DND-41 (cell line): ENCODE measurements around the gene NTF4.
"Not testable (repeated sequence)": the region's sequence is repeated elsewhere in the genome, so short reads cannot be mapped to it uniquely, and the experiment has no call there.

Experiments
- ATAC-seq: fragments of 200-7000 bp; cut with Tn5 transposase; 3 replicates; pipeline ENCODE4 v1.9.1; 2021; ENCODE audit warnings: low read depth; ENCODE audit not compliant: insufficient read depth
- DNase-seq: peaks from one replicate; pipeline ENCODE4 v3.0.0-alpha.2; 2020
- H2AFZ ChIP-seq: 2 replicates; pipeline ENCODE4 v1.6.0; 2012; ENCODE audit warnings: low read depth, low read length
- H3K27ac ChIP-seq: 2 replicates; pipeline ENCODE4 v1.5.1; 2012; ENCODE audit warnings: low read length, inconsistent platforms
- H3K27me3 ChIP-seq: fragments of 200-600 bp; sonication (generic); 2 replicates; pipeline ENCODE4 v1.6.0; 2012; ENCODE audit warnings: low read length, mild to moderate bottlenecking, inconsistent platforms; ENCODE audit not compliant: insufficient read depth, poor library complexity
- H3K36me3 ChIP-seq: 2 replicates; pipeline ENCODE4 v1.5.1; 2012; ENCODE audit warnings: low read length, inconsistent platforms; ENCODE audit not compliant: insufficient read depth
- H3K4me1 ChIP-seq: 2 replicates; pipeline ENCODE4 v1.5.1; 2012; ENCODE audit warnings: mild to moderate bottlenecking, low read length; ENCODE audit not compliant: insufficient read depth
- H3K4me2 ChIP-seq: 2 replicates; pipeline ENCODE4 v1.6.0; 2012; ENCODE audit warnings: mild to moderate bottlenecking, moderate library complexity, low read length, inconsistent platforms; ENCODE audit not compliant: insufficient read depth
- H3K4me3 ChIP-seq, 2 experiments: fragments of 200-600 bp in 1 of 2; shearing (Covaris generic) in 1 of 2; 2 replicates each; pipeline ENCODE4 v1.5.1; 2012 to 2016; ENCODE audit warnings: inconsistent platforms in 2 of 2, low read length in 2 of 2, mild to moderate bottlenecking in 2 of 2, low read depth in 1 of 2, moderate library complexity in 1 of 2
- H3K79me2 ChIP-seq: 2 replicates; pipeline ENCODE4 v1.6.0; 2012; ENCODE audit warnings: low read length, inconsistent platforms; ENCODE audit not compliant: insufficient read depth
- H3K9ac ChIP-seq: 2 replicates; pipeline ENCODE4 v1.6.0; 2012; ENCODE audit warnings: low read depth, mild to moderate bottlenecking, inconsistent platforms, low read length, moderate library complexity
- H3K9me3 ChIP-seq: 2 replicates; pipeline ENCODE4 v1.5.1; 2012; ENCODE audit warnings: low read length, moderate library complexity, mild to moderate bottlenecking, inconsistent platforms; ENCODE audit not compliant: insufficient read depth, severe bottlenecking
- H4K20me1 ChIP-seq: 2 replicates; pipeline ENCODE4 v1.6.0; 2012; ENCODE audit warnings: low read length; ENCODE audit not compliant: insufficient read depth
- EZH2 ChIP-seq: IDR thresholded peaks from 3 replicates; pipeline ENCODE4 v1.6.1; 2012; ENCODE audit warnings: borderline replicate concordance, low read depth, mild to moderate bottlenecking, moderate library complexity, low read length, inconsistent platforms; ENCODE audit not compliant: severe bottlenecking
- TF ChIP-seq, protein P1 (sequence below): IDR thresholded peaks from 2 replicates; pipeline ENCODE4 v1.5.1; 2012; ENCODE audit warnings: borderline replicate concordance, low read length, moderate library complexity, mild to moderate bottlenecking; ENCODE audit not compliant: poor library complexity, severe bottlenecking; ENCODE audit errors: extremely low read depth

Gene NTF4

GRCh38 chr19:49043548-49043947 lies 21.1 kb downstream of the NTF4 start, which contains the start of gene CGB5:
CGB5 (plus strand) TSS chr19:49043848; CDS start chr19:49044210, 362 bp downstream.
- H3K4me2 ChIP-seq, result not testable (repeated sequence)

DNA sequence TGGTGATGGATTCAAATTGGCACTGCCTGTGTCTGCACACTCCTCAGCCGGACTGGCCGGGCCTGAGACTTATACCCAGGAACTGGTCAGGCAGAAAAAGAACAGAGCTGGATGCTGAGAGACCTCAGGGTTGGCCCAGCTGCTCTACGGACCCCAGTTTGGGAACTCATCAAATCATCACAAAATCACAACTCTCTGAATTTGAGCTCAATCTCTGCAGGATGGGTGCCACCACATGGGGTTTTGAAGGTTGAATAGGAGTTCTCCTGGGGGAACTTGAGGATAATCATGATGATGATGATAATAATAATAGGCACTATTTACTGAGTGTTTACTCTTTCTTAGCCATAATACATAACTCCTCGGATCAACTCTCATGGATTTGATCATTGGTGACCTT lies 22.0 kb downstream of the NTF4 start:
- not testable (repeated sequence) for H3K36me3 ChIP-seq, H3K9ac ChIP-seq, H3K4me1 ChIP-seq, H3K4me3 ChIP-seq, ATAC-seq, DNase-seq, H3K27me3 ChIP-seq, H3K4me2 ChIP-seq, H3K79me2 ChIP-seq, H3K27ac ChIP-seq, H4K20me1 ChIP-seq, H3K9me3 ChIP-seq, H2AFZ ChIP-seq

More at GRCh38 chr19:49043548-49043947, 21.1 kb downstream of the NTF4 start, which contains the start of gene CGB5:
- not testable (repeated sequence) for H3K9ac ChIP-seq, H3K36me3 ChIP-seq, H3K27ac ChIP-seq, H3K27me3 ChIP-seq, DNase-seq, H4K20me1 ChIP-seq, H3K4me3 ChIP-seq, H2AFZ ChIP-seq, H3K79me2 ChIP-seq, H3K9me3 ChIP-seq, ATAC-seq, H3K4me1 ChIP-seq

DNA sequence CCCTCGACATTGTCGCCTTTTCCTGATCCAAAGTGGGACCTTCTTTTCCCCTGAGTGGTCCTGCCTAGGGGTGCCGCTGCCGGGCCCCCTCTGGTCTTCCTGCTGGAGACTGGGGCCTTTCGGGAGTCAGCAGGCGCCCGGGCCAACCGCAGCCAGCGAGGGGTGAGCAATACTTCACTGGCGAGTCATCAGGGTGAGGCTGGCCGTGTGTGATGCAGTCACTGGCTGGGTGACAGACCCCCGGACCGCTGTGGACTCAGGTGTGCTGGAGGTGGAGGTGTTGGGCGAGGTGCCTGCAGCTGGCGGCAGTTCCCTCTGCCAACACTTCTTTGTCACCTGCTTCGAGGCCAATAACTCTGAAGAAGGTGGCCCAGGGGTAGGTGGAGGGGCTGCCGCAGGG lies 22.4 kb downstream of the NTF4 start:
- no peaks in the 10 kb centered on the region for H3K36me3 ChIP-seq
- H3K4me2 ChIP-seq, result no peak overlapping the region
- no peak overlapping the region for H2AFZ ChIP-seq
- H4K20me1 ChIP-seq, result no peaks in the 10 kb centered on the region
- no peak overlapping the region for H3K27ac ChIP-seq
- H3K79me2 ChIP-seq, result no peaks in the 10 kb centered on the region
- ATAC-seq (no peak), DNase-seq (no peak)
- TF ChIP-seq, protein P1, sequence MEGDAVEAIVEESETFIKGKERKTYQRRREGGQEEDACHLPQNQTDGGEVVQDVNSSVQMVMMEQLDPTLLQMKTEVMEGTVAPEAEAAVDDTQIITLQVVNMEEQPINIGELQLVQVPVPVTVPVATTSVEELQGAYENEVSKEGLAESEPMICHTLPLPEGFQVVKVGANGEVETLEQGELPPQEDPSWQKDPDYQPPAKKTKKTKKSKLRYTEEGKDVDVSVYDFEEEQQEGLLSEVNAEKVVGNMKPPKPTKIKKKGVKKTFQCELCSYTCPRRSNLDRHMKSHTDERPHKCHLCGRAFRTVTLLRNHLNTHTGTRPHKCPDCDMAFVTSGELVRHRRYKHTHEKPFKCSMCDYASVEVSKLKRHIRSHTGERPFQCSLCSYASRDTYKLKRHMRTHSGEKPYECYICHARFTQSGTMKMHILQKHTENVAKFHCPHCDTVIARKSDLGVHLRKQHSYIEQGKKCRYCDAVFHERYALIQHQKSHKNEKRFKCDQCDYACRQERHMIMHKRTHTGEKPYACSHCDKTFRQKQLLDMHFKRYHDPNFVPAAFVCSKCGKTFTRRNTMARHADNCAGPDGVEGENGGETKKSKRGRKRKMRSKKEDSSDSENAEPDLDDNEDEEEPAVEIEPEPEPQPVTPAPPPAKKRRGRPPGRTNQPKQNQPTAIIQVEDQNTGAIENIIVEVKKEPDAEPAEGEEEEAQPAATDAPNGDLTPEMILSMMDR, result no peak
- no peak for TF ChIP-seq EZH2
- no peak overlapping the region for H3K9ac ChIP-seq
- no peaks in the 10 kb centered on the region for H3K27me3 ChIP-seq
- H3K9me3 ChIP-seq, result no peaks in the 10 kb centered on the region
- no peak overlapping the region for H3K4me3 ChIP-seq
- H3K4me1 ChIP-seq, result no peaks in the 10 kb centered on the region

GRCh38 chr19:49039736-49040135 lies 24.9 kb downstream of the NTF4 start:
- not testable (repeated sequence) for H3K4me1 ChIP-seq, H3K4me3 ChIP-seq, ATAC-seq, H3K9me3 ChIP-seq, H3K4me2 ChIP-seq, H3K79me2 ChIP-seq, H3K36me3 ChIP-seq, H3K27ac ChIP-seq, H2AFZ ChIP-seq, DNase-seq, H4K20me1 ChIP-seq, H3K27me3 ChIP-seq, H3K9ac ChIP-seq

DNA sequence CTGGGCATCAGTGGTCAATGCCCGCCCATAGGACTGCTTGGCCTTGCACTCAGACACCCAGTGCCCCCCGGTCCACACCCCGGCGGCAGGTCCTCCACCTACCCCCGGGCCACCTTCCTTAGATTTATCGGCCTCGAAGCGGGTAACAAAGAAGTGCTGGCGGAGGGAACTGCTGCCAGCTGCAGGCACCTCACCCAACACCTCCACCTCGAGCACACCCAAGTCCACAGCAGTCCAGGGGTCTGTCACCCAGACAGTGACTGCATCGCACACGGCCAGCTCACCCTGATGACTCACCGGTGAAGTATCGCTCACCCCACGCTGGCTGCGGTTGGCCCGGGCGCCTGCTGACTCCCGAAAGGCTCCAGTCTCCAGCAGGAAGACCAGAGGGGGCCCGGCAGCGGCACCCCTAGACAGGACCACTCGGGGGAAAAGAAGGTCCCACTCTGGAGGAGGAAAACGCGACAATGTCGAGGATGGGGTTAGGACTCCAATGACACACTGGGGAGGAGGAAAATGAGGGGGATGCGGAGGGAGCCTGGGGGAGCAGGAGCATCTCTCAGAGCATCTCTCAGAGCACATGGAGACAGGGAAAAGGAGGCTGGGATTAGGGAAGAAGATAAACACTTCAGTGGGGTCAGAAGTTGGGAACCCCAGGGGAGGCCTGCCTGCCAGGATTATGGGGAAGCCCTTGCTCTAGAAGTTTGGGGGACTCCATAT lies 25.9 kb downstream of the NTF4 start:
- H3K9me3 ChIP-seq, H3K4me3 ChIP-seq, DNase-seq, H3K36me3 ChIP-seq, H3K9ac ChIP-seq, H3K27ac ChIP-seq, H2AFZ ChIP-seq, H3K27me3 ChIP-seq, H3K4me1 ChIP-seq, H4K20me1 ChIP-seq, H3K4me2 ChIP-seq, H3K79me2 ChIP-seq, ATAC-seq: not testable (repeated sequence)

DNA sequence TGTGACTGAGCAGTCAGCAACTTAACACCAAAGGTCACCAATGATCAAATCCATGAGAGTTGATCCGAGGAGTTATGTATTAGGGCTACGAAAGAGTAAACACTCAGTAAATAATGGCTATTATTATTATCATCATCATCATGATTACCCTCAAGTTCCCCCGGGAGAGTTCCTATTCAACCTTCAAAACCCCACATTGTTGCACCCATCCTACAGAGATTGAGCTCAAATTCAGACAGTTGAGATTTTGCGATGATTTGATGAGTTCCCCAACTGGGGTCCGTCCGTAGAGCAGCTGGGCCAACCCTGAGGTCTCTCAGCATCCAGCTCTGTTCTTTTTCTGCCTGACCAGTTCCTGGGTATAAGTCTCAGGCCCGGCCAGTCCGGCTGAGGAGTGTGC lies 26.5 kb downstream of the NTF4 start:
- not testable (repeated sequence) for H3K9me3 ChIP-seq, H3K79me2 ChIP-seq, H3K4me1 ChIP-seq, H3K27ac ChIP-seq, H3K4me2 ChIP-seq, H3K36me3 ChIP-seq, H4K20me1 ChIP-seq, H2AFZ ChIP-seq, DNase-seq, H3K9ac ChIP-seq, ATAC-seq, H3K27me3 ChIP-seq, H3K4me3 ChIP-seq
